NCI-H2029 (cell line): ENCODE data around the gene BLNK.

Source experiments
- DNase-seq: peaks from one replicate; lab custom pipeline; 2025; lab: John Stamatoyannopoulos, UW

The BLNK gene

GRCh38 chr10:96261930-96262329 lies 9.4 kb downstream of the BLNK start:
- no peak for DNase-seq

- no peak for DNase-seq
These were observed 10.2 kb downstream of the BLNK start for GRCh38 chr10:96261132-96261531.

GRCh38 chr10:96260014-96260413 lies 11.4 kb downstream of the BLNK start:
- DNase-seq = no peak

GRCh38 chr10:96259150-96259549 lies 12.2 kb downstream of the BLNK start:
- DNase-seq = no peak

GRCh38 chr10:96257944-96258343 lies 13.4 kb downstream of the BLNK start:
- no peak for DNase-seq

- no peak for DNase-seq
These were observed 15.6 kb downstream of the BLNK start for GRCh38 chr10:96255549-96256333.

- no peak for DNase-seq
These were observed 16.4 kb downstream of the BLNK start for GRCh38 chr10:96254976-96255375.

- DNase-seq = no peak
These were observed 18.6 kb downstream of the BLNK start for GRCh38 chr10:96252730-96253129.

- DNase-seq = no peak
These were observed 21.0 kb downstream of the BLNK start for GRCh38 chr10:96250349-96250748.

GRCh38 chr10:96249264-96249663 lies 22.1 kb downstream of the BLNK start:
- no peak for DNase-seq

GRCh38 chr10:96244354-96244753 lies 27.0 kb downstream of the BLNK start:
- DNase-seq = no peak

- DNase-seq = no peak
These were observed 28.1 kb downstream of the BLNK start for GRCh38 chr10:96243296-96243695.

GRCh38 chr10:96242822-96243221 lies 28.5 kb downstream of the BLNK start:
- DNase-seq = no peak

- DNase-seq = no peak
These were observed 32.4 kb downstream of the BLNK start for GRCh38 chr10:96238646-96239623.

- no peak for DNase-seq
These were observed 34.5 kb downstream of the BLNK start for GRCh38 chr10:96236876-96237275.

GRCh38 chr10:96236090-96236478 lies 35.3 kb downstream of the BLNK start:
- no peak for DNase-seq

- DNase-seq = no peak
These were observed 35.9 kb downstream of the BLNK start for GRCh38 chr10:96235326-96236089.

GRCh38 chr10:96233959-96234358 lies 37.4 kb downstream of the BLNK start:
- DNase-seq = no peak

GRCh38 chr10:96230527-96230926 lies 40.8 kb downstream of the BLNK start:
- no peak for DNase-seq

GRCh38 chr10:96229568-96230030 lies 41.8 kb downstream of the BLNK start:
- DNase-seq = peak; percentile 55

- DNase-seq = no peak
These were observed 42.9 kb downstream of the BLNK start for GRCh38 chr10:96228408-96228994.

- DNase-seq = no peak
These were observed 44.2 kb downstream of the BLNK start for GRCh38 chr10:96227206-96227605.
